Activated naive CD8-positive, alpha-beta T cell (primary cell): ENCODE results near the gene ACR.
"Not testable (repeated sequence)": the region's sequence is repeated elsewhere in the genome, so short reads cannot be mapped to it uniquely, and the experiment has no call there.

Experiments
- H3K27ac Mint-ChIP-seq: one replicate; pipeline ENCODE4 v1.8.0; 2021; ENCODE audit warnings: mixed read lengths
- H3K27me3 Mint-ChIP-seq: one replicate; pipeline ENCODE4 v1.8.0; 2021; ENCODE audit warnings: mixed read lengths
- H3K36me3 Mint-ChIP-seq: one replicate; pipeline ENCODE4 v1.8.0; 2021; ENCODE audit warnings: mixed read lengths
- H3K4me1 Mint-ChIP-seq: one replicate; pipeline ENCODE4 v1.8.0; 2021; ENCODE audit warnings: low read depth, mixed read lengths
- H3K4me3 Mint-ChIP-seq: one replicate; pipeline ENCODE4 v1.8.0; 2021; ENCODE audit warnings: mild to moderate bottlenecking, mixed read lengths
- H3K9me3 Mint-ChIP-seq: one replicate; pipeline ENCODE4 v1.8.0; 2021; ENCODE audit warnings: low read depth, mixed read lengths

Gene ACR

GRCh38 chr22:50730941-50731661 lies 6.9 kb upstream of the ACR start:
- no peaks in the 10 kb centered on the region for H3K9me3 Mint-ChIP-seq
- H3K36me3 Mint-ChIP-seq, result no peaks in the 10 kb centered on the region
- no peaks in the 10 kb centered on the region for H3K27me3 Mint-ChIP-seq
- no peak overlapping the region for H3K4me3 Mint-ChIP-seq
- H3K27ac Mint-ChIP-seq, result no peak overlapping the region
- peaks cover 1% of the 10 kb centered on the region for H3K4me1 Mint-ChIP-seq

GRCh38 chr22:50731811-50732624 lies 6.0 kb upstream of the ACR start:
- H3K36me3 Mint-ChIP-seq, result no peaks in the 10 kb centered on the region
- H3K27me3 Mint-ChIP-seq, result no peaks in the 10 kb centered on the region
- peak overlapping the region; percentile 55 for H3K27ac Mint-ChIP-seq
- no peak overlapping the region for H3K4me3 Mint-ChIP-seq
- peaks cover 1% of the 10 kb centered on the region for H3K4me1 Mint-ChIP-seq
- H3K9me3 Mint-ChIP-seq, result no peaks in the 10 kb centered on the region

- Mint-ChIP-seq H3K27me3 (no peaks in the 10 kb centered on the region), H3K27ac (no peak overlapping the region), H3K4me1 (peaks cover 1% of the 10 kb centered on the region), H3K9me3 (no peaks in the 10 kb centered on the region), H3K4me3 (no peak overlapping the region), H3K36me3 (no peaks in the 10 kb centered on the region)
These were observed 5.3 kb upstream of the ACR start for GRCh38 chr22:50732681-50733080.

- Mint-ChIP-seq H3K27ac (no peak overlapping the region), H3K36me3 (no peaks in the 10 kb centered on the region), H3K4me3 (no peak overlapping the region), H3K9me3 (no peaks in the 10 kb centered on the region), H3K27me3 (no peaks in the 10 kb centered on the region), H3K4me1 (peaks cover 1% of the 10 kb centered on the region)
These were observed 4.3 kb upstream of the ACR start for GRCh38 chr22:50733521-50734342.

- Mint-ChIP-seq H3K4me1 (peaks cover 1% of the 10 kb centered on the region), H3K9me3 (no peaks in the 10 kb centered on the region), H3K27me3 (no peaks in the 10 kb centered on the region), H3K4me3 (no peak overlapping the region), H3K27ac (no peak overlapping the region), H3K36me3 (no peaks in the 10 kb centered on the region)
These were observed 3.6 kb upstream of the ACR start for GRCh38 chr22:50734343-50734771.

- Mint-ChIP-seq H3K36me3 (no peaks in the 10 kb centered on the region), H3K4me1 (peaks cover 1% of the 10 kb centered on the region), H3K9me3 (no peaks in the 10 kb centered on the region), H3K27me3 (no peaks in the 10 kb centered on the region), H3K27ac (no peak overlapping the region), H3K4me3 (no peak overlapping the region)
These were observed 2.8 kb upstream of the ACR start for GRCh38 chr22:50734986-50735738.

GRCh38 chr22:50735739-50736030 lies 2.3 kb upstream of the ACR start:
- Mint-ChIP-seq H3K27me3 (no peaks in the 10 kb centered on the region), H3K36me3 (no peaks in the 10 kb centered on the region), H3K4me3 (no peak overlapping the region), H3K4me1 (peaks cover 1% of the 10 kb centered on the region), H3K27ac (no peak overlapping the region), H3K9me3 (no peaks in the 10 kb centered on the region)

GRCh38 chr22:50738649-50739227 lies 734 bp downstream of the ACR start:
- H3K4me1 Mint-ChIP-seq, result no peaks in the 10 kb centered on the region
- no peaks in the 10 kb centered on the region for H3K27me3 Mint-ChIP-seq
- no peak overlapping the region for H3K4me3 Mint-ChIP-seq
- H3K9me3 Mint-ChIP-seq, result no peaks in the 10 kb centered on the region
- H3K36me3 Mint-ChIP-seq, result no peaks in the 10 kb centered on the region
- no peak overlapping the region for H3K27ac Mint-ChIP-seq

- Mint-ChIP-seq H3K4me1 (no peaks in the 10 kb centered on the region), H3K36me3 (no peaks in the 10 kb centered on the region), H3K27ac (no peak overlapping the region), H3K4me3 (no peak overlapping the region), H3K9me3 (no peaks in the 10 kb centered on the region), H3K27me3 (no peaks in the 10 kb centered on the region)
These were observed 1.3 kb downstream of the ACR start for GRCh38 chr22:50739279-50739691.

GRCh38 chr22:50739894-50740293 lies 1.9 kb downstream of the ACR start:
- Mint-ChIP-seq H3K4me3 (no peak overlapping the region), H3K4me1 (no peaks in the 10 kb centered on the region), H3K9me3 (no peaks in the 10 kb centered on the region), H3K36me3 (no peaks in the 10 kb centered on the region), H3K27ac (no peak overlapping the region), H3K27me3 (no peaks in the 10 kb centered on the region)

- not testable (repeated sequence) for H3K9me3 Mint-ChIP-seq
These were observed 2.7 kb downstream of the ACR start for GRCh38 chr22:50740714-50741113.

GRCh38 chr22:50744424-50744823 lies 6.4 kb downstream of the ACR start:
- not testable (repeated sequence) for H3K4me3 Mint-ChIP-seq, H3K36me3 Mint-ChIP-seq, H3K4me1 Mint-ChIP-seq, H3K9me3 Mint-ChIP-seq, H3K27me3 Mint-ChIP-seq, H3K27ac Mint-ChIP-seq

More at GRCh38 chr22:50740714-50741113, 2.7 kb downstream of the ACR start:
- H3K27ac Mint-ChIP-seq, H3K27me3 Mint-ChIP-seq, H3K4me3 Mint-ChIP-seq, H3K4me1 Mint-ChIP-seq, H3K36me3 Mint-ChIP-seq: not testable (repeated sequence)

- not testable (repeated sequence) for H3K9me3 Mint-ChIP-seq, H3K4me3 Mint-ChIP-seq
These were observed 9.5 kb downstream of the ACR start for GRCh38 chr22:50747521-50747920.

GRCh38 chr22:50748630-50749029 lies 10.6 kb downstream of the ACR start:
- H3K9me3 Mint-ChIP-seq, H3K4me1 Mint-ChIP-seq, H3K36me3 Mint-ChIP-seq, H3K27me3 Mint-ChIP-seq, H3K27ac Mint-ChIP-seq, H3K4me3 Mint-ChIP-seq: not testable (repeated sequence)

More at GRCh38 chr22:50747521-50747920, 9.5 kb downstream of the ACR start:
- H3K36me3 Mint-ChIP-seq, H3K4me1 Mint-ChIP-seq, H3K27ac Mint-ChIP-seq, H3K27me3 Mint-ChIP-seq: not testable (repeated sequence)
